HCT116 (cell line): Measurements from ENCODE around the gene TGM2. TPM values are rescaled to one million over a fixed set of nuclear protein-coding genes. Genes with fewer than 3 reads are reported as not detected.

Source experiments
- ATAC-seq: fragments of 200-7000 bp; cut with Tn5 transposase; 2 replicates; pipeline ENCODE4 v1.9.1; 2020; ENCODE audit warnings: mild to moderate bottlenecking, moderate library complexity
- BruUV-seq: library from RNA; stranded (reverse); fragments of 400-500 nt; replicated peaks from 2 replicates; lab custom pipeline; 2021; lab: Mats Ljungman, UMichigan
- CTCF ChIA-PET: fragments of 300-600 bp; sonication (Branson Sonifier 250); formaldehyde crosslinking; loops from one replicate; lab custom pipeline; 2021; ENCODE audit warnings: antibody characterized with exemption; lab: Charles Lee
- POLR2A ChIA-PET: fragments of 300-600, 350-600 bp; sonication (Branson Sonifier 250); formaldehyde crosslinking; loops from one replicate; lab custom pipeline; 2021; ENCODE audit warnings: antibody characterized with exemption; lab: Charles Lee
- RAD21 ChIA-PET, 2 experiments: fragments of 300-600 bp; sonication (Branson Sonifier 250); formaldehyde crosslinking; loops; one replicate each; lab custom pipeline; 2023; ENCODE audit warnings: low total read pairs in 2 of 2; ENCODE audit not compliant: uncharacterized antibody in 2 of 2, unreplicated experiment in 2 of 2, low non-redundant PET in 1 of 2; lab: Charles Lee
- DNase-seq: peaks from one replicate; pipeline ENCODE4 v3.0.0-alpha.2; 2010; ENCODE audit warnings: low read depth, low spot score
- H2AFZ ChIP-seq: fragments of 200-600 bp; shearing (Covaris generic), sonication (generic); 2 replicates; pipeline ENCODE4 v1.6.1; 2017; ENCODE audit warnings: low read depth, mixed run types, mixed read lengths, antibody characterized with exemption, low read length; ENCODE audit not compliant: poor library complexity, severe bottlenecking
- H3K27ac ChIP-seq: 2 replicates; pipeline ENCODE4 v1.5.1; 2012; ENCODE audit warnings: low read depth, low read length
- H3K27me3 ChIP-seq: fragments of 200-600 bp; sonication (generic); 2 replicates; pipeline ENCODE4 v1.6.1; 2016; ENCODE audit warnings: mixed run types, low read length, mixed read lengths; ENCODE audit not compliant: insufficient read depth
- H3K36me3 ChIP-seq, 2 experiments: fragments of 200-500 bp in 1 of 2; fragments of 200-600 bp in 1 of 2; sonication (Bioruptor generic) in 1 of 2; sonication (generic) in 1 of 2; 2 replicates each; pipeline versions ENCODE4 v1.5.1 to v1.6.1; 2014 to 2016; ENCODE audit warnings: low read length in 2 of 2, inconsistent platforms in 1 of 2, mixed read lengths in 1 of 2, mixed run types in 1 of 2; ENCODE audit not compliant: insufficient read depth in 2 of 2, control insufficient read depth in 1 of 2
- H3K4me1 ChIP-seq, 2 experiments: fragments of 200-600 bp in 1 of 2; sonication (generic) in 1 of 2; 2 replicates each; pipeline versions ENCODE4 v1.5.1 to v1.6.1; 2012 to 2017; ENCODE audit warnings: low read length in 2 of 2, inconsistent platforms in 1 of 2, mild to moderate bottlenecking in 1 of 2, mixed read lengths in 1 of 2, mixed run types in 1 of 2, moderate library complexity in 1 of 2; ENCODE audit not compliant: insufficient read depth in 2 of 2, control insufficient read depth in 1 of 2
- H3K4me2 ChIP-seq: fragments of 200-600 bp; sonication (generic); 2 replicates; pipeline ENCODE4 v1.6.1; 2017; ENCODE audit warnings: mixed run types, low read length, mixed read lengths
- H3K4me3 ChIP-seq, 2 experiments: fragments of 200-600 bp in 1 of 2; sonication (generic) in 1 of 2; replicated peaks in 1 of 2; 2 replicates each; pipeline ENCODE4 v1.5.1; 2011 to 2016; ENCODE audit warnings: low read length in 2 of 2, control low read depth in 1 of 2, low read depth in 1 of 2, mild to moderate bottlenecking in 1 of 2, mixed read lengths in 1 of 2, mixed run types in 1 of 2
- H3K79me2 ChIP-seq: fragments of 200-600 bp; sonication (generic); 2 replicates; pipeline ENCODE4 v1.6.1; 2017; ENCODE audit warnings: mild to moderate bottlenecking, mixed run types, low read length, moderate library complexity, mixed read lengths; ENCODE audit not compliant: insufficient read depth
- H3K9ac ChIP-seq: fragments of 200-600 bp; sonication (generic); 2 replicates; pipeline ENCODE4 v1.6.1; 2016; ENCODE audit warnings: low read length, mixed read lengths
- H3K9me2 ChIP-seq: fragments of 200-600 bp; sonication (generic), shearing (Covaris generic); 2 replicates; pipeline ENCODE4 v1.6.1; 2017; ENCODE audit warnings: mixed run types, mild to moderate bottlenecking, moderate library complexity; ENCODE audit not compliant: insufficient read depth
- H3K9me3 ChIP-seq, 2 experiments: fragments of 200-500 bp in 1 of 2; fragments of 200-600 bp in 1 of 2; sonication (Bioruptor generic) in 1 of 2; sonication (generic) in 1 of 2; 2 replicates each; pipeline ENCODE4 v1.6.1; 2014 to 2017; ENCODE audit warnings: low read length in 2 of 2, mixed read lengths in 2 of 2, inconsistent platforms in 1 of 2, low read depth in 1 of 2, mild to moderate bottlenecking in 1 of 2, mixed run types in 1 of 2, moderate library complexity in 1 of 2; ENCODE audit not compliant: control insufficient read depth in 1 of 2, insufficient read depth in 1 of 2
- H4K20me1 ChIP-seq: fragments of 200-600 bp; sonication (generic), shearing (Covaris generic); 2 replicates; pipeline ENCODE4 v1.6.1; 2017; ENCODE audit warnings: mixed run types, mild to moderate bottlenecking, moderate library complexity; ENCODE audit not compliant: insufficient read depth
- ATF3 ChIP-seq: IDR thresholded peaks from 2 replicates; pipeline ENCODE4 v1.6.1; 2012
- CBX3 ChIP-seq: IDR thresholded peaks from 2 replicates; pipeline ENCODE4 v1.6.1; 2012; ENCODE audit warnings: low read depth
- CEBPB ChIP-seq: IDR thresholded peaks from 2 replicates; pipeline ENCODE4 v1.6.1; 2012; ENCODE audit warnings: low read depth
- EGR1 ChIP-seq: IDR thresholded peaks from 2 replicates; pipeline ENCODE4 v1.6.1; 2012; ENCODE audit warnings: low read depth
- EZH2phosphoT487 ChIP-seq: fragments of 200-600 bp; IDR thresholded peaks from 2 replicates; pipeline ENCODE4 v1.6.1; 2018; ENCODE audit warnings: antibody characterized with exemption, borderline replicate concordance
- FOSL1 ChIP-seq: IDR thresholded peaks from 2 replicates; pipeline ENCODE4 v1.6.1; 2012; ENCODE audit warnings: low read depth
- JUND ChIP-seq: IDR thresholded peaks from 2 replicates; pipeline ENCODE4 v1.6.1; 2012
- REST ChIP-seq: IDR thresholded peaks from 2 replicates; pipeline ENCODE4 v1.6.1; 2012; ENCODE audit warnings: low read depth
- SIN3A ChIP-seq: IDR thresholded peaks from 2 replicates; pipeline ENCODE4 v1.6.1; 2012; ENCODE audit warnings: low read depth
- YY1 ChIP-seq: IDR thresholded peaks from 2 replicates; pipeline ENCODE4 v1.6.1; 2011; ENCODE audit warnings: low read length, low read depth, moderate library complexity, mild to moderate bottlenecking; ENCODE audit not compliant: insufficient replicate concordance; ENCODE audit errors: extremely low read depth
- ZBTB33 ChIP-seq: IDR thresholded peaks from 2 replicates; pipeline ENCODE4 v1.6.1; 2011; ENCODE audit warnings: mild to moderate bottlenecking, low read length, moderate library complexity; ENCODE audit not compliant: insufficient replicate concordance; ENCODE audit errors: extremely low read depth
- intact Hi-C: fragments of 100-400 bp; cut with micrococcal nuclease; formaldehyde crosslinking; loops from 2 replicates; pipeline ENCODE4 v1.10.0; 2022
- total RNA-seq: library from RNA; stranded (reverse); gene quantifications from one replicate; pipeline ENCODE4 v1.2.1, GENCODE V29; 2021; ENCODE audit not compliant: unreplicated experiment

The TGM2 gene
- total RNA-seq, 1 experiment from 2014 or later, result 6.1 TPM

- Histone ChIP-seq H3K4me2 (peak overlapping the region; percentile 44), H3K27ac (no peak overlapping the region)
- no TSS peak for BruUV-seq
Measured at GRCh38 chr20:38167328-38167850, 2.3 kb upstream of the TGM2 start.

More at GRCh38 chr20:38167328-38167850, 2.3 kb upstream of the TGM2 start:
- H3K4me1 ChIP-seq, result peaks cover 14 to 35% of the 10 kb centered on the region in 2 experiments; a peak in 3 of 4 replicates
- no peaks in the 10 kb centered on the region for H3K36me3 ChIP-seq
- H3K79me2 ChIP-seq, result no peaks in the 10 kb centered on the region
- H3K9me3 ChIP-seq, result no peaks in the 10 kb centered on the region
- RAD21 ChIA-PET, result no interaction called here
- H3K4me3 ChIP-seq, result no peak overlapping the region
- H4K20me1 ChIP-seq, result no peaks in the 10 kb centered on the region
- H3K27me3 ChIP-seq, result no peaks in the 10 kb centered on the region
- intact Hi-C loops, result loop anchor here (10.0 kb wide), 1 partner anchor 603 kb away; no protein-coding TSS in a partner anchor
- 0 out of 2 replicates have a peak overlapping the region, but pooled peaks have one; percentile 4 for H3K9ac ChIP-seq
- DNase-seq, result no peak
- H3K9me2 ChIP-seq, result no peaks in the 10 kb centered on the region
- ATAC-seq, result no peak
- no peak for TF ChIP-seq EGR1
- TF ChIP-seq CBX3, result no peak
- no peak for TF ChIP-seq ZBTB33
- no peak for TF ChIP-seq FOSL1
- TF ChIP-seq REST, result no peak
- no peak for TF ChIP-seq ATF3
- TF ChIP-seq SIN3A, result no peak
- no peak for TF ChIP-seq YY1
- no peak for TF ChIP-seq EZH2phosphoT487
- TF ChIP-seq JUND, result no peak
- no peak for TF ChIP-seq CEBPB
- TF ChIP-seq, all 23 proteins: peak for 0
- CTCF ChIA-PET, result interaction anchor here (1.0 kb wide), 1 partner anchor 54 kb away, joined by 3 read pairs; no protein-coding TSS in a partner anchor
- POLR2A ChIA-PET, result no interaction called here
- no peak overlapping the region for H2AFZ ChIP-seq
